CD4-positive, alpha-beta memory T cell (primary cell): ENCODE data around the gene INF2. TPM values are rescaled to one million over a fixed set of nuclear protein-coding genes. Genes with fewer than 3 reads are reported as not detected.

Experiments
- CTCF ChIA-PET: fragments of 350-600 bp; sonication (Branson Sonifier 250); formaldehyde crosslinking; loops from one replicate; lab custom pipeline; 2021; ENCODE audit warnings: inconsistent platforms; ENCODE audit not compliant: partially characterized antibody; lab: Charles Lee
- POLR2A ChIA-PET: fragments of 350-600 bp; sonication (Branson Sonifier 250); formaldehyde crosslinking; loops from one replicate; lab custom pipeline; 2021; ENCODE audit not compliant: partially characterized antibody; lab: Charles Lee
- DNase-seq, 5 donors: peaks; one replicate each; pipeline versions ENCODE4 v3.0.0 to v3.0.0-alpha.2; 2020 to 2022; ENCODE audit warnings: mixed read lengths in 1 of 5
- H3K27ac ChIP-seq: one replicate; pipeline ENCODE4 v1.7.0; 2013; ENCODE audit warnings: low read depth, low read length
- H3K27me3 ChIP-seq: 2 replicates; pipeline ENCODE4 v1.7.0; 2013; ENCODE audit warnings: mild to moderate bottlenecking, low read length, moderate library complexity; ENCODE audit not compliant: insufficient read depth
- H3K36me3 ChIP-seq: 2 replicates; pipeline ENCODE4 v1.7.0; 2013; ENCODE audit warnings: mild to moderate bottlenecking, low read length, moderate library complexity; ENCODE audit not compliant: insufficient read depth
- H3K4me1 ChIP-seq: 2 replicates; pipeline ENCODE4 v1.7.0; 2013; ENCODE audit warnings: mild to moderate bottlenecking, low read length, moderate library complexity; ENCODE audit not compliant: insufficient read depth
- H3K4me3 ChIP-seq, 2 donors: one replicate each; pipeline ENCODE4 v1.7.0; 2013; ENCODE audit warnings: low read length in 2 of 2, mild to moderate bottlenecking in 1 of 2
- H3K9me3 ChIP-seq, 2 donors: one replicate each; pipeline ENCODE4 v1.7.0; 2013; ENCODE audit warnings: low read length in 2 of 2, control low read depth in 1 of 2; ENCODE audit not compliant: control insufficient read depth in 1 of 2
- H3K27ac Mint-ChIP-seq, 7 donors: one replicate each; pipeline ENCODE4 v1.8.0; 2020 to 2021; ENCODE audit warnings: mixed read lengths in 7 of 7, mild to moderate bottlenecking in 6 of 7, inconsistent platforms in 3 of 7, moderate library complexity in 3 of 7
- H3K27me3 Mint-ChIP-seq, 2 donors: one replicate each; pipeline ENCODE4 v1.8.0; 2020 to 2021; ENCODE audit warnings: mixed read lengths in 2 of 2
- H3K36me3 Mint-ChIP-seq, 2 donors: one replicate each; pipeline ENCODE4 v1.8.0; 2020 to 2021; ENCODE audit warnings: mixed read lengths in 2 of 2, inconsistent platforms in 1 of 2, mild to moderate bottlenecking in 1 of 2
- H3K4me1 Mint-ChIP-seq, 4 donors: one replicate each; pipeline ENCODE4 v1.8.0; 2020 to 2021; ENCODE audit warnings: mixed read lengths in 4 of 4, mild to moderate bottlenecking in 1 of 4
- H3K4me3 Mint-ChIP-seq, 8 donors: one replicate each; pipeline ENCODE4 v1.8.0; 2020 to 2021; ENCODE audit warnings: mixed read lengths in 8 of 8, mild to moderate bottlenecking in 7 of 8, moderate library complexity in 6 of 8, inconsistent platforms in 3 of 8
- H3K9me3 Mint-ChIP-seq, 8 donors: one replicate each; pipeline ENCODE4 v1.8.0; 2020 to 2021; ENCODE audit warnings: mixed read lengths in 8 of 8, mild to moderate bottlenecking in 5 of 8, inconsistent platforms in 3 of 8, moderate library complexity in 1 of 8
- intact Hi-C: fragments of 100-400 bp; cut with micrococcal nuclease; formaldehyde crosslinking; loops from one replicate; pipeline ENCODE4 v1.15.1; 2023
- polyA plus RNA-seq, 2 donors: library from polyadenylated mRNA; unstranded; fragments of 300-500 nt; fragmentation: Illumina TruSeq; gene quantifications; one replicate each; pipeline ENCODE4 v1.2.3, GENCODE V29; 2021
- total RNA-seq, 2 experiments: library from RNA; stranded (reverse); gene quantifications; one replicate each; pipeline ENCODE4 v1.2.3, GENCODE V29; 2021

INF2 gene
- total and polyA plus RNA-seq, 4 experiments from 2014 or later: 4.0 to 96.8 (median 52.4) TPM

GRCh38 chr14:104707608-104708595 is 18.5 kb downstream of the INF2 start:
- ChIA-PET POLR2A (interaction anchor here (1.1 to 2.4 kb wide), 4 partner anchors 12 to 42 kb away, joined by 4 to 11 read pairs (median 6); no protein-coding TSS in a partner anchor), CTCF (interaction anchor here (1.3 to 5.9 kb wide), 5 partner anchors 18 to 44 kb away, joined by 3 to 36 read pairs (median 8); partner anchors contain the start of gene INF2)
- H3K4me3 ChIP-seq: no peak overlapping the region
- Mint-ChIP-seq H3K9me3 (no peaks in the 10 kb centered on the region), H3K36me3 (peaks cover 0 to 18% of the 10 kb centered on the region in 2 donors), H3K27ac (no peak overlapping the region), H3K4me1 (peaks cover 1 to 5% (median 3%) of the 10 kb centered on the region in 4 donors), H3K27me3 (no peaks in the 10 kb centered on the region), H3K4me3 (no peak overlapping the region)
- no peak for DNase-seq
- peaks cover 17% of the 10 kb centered on the region for H3K36me3 ChIP-seq
- H3K9me3 ChIP-seq: no peaks in the 10 kb centered on the region
- intact Hi-C loops: loop anchor here (1.0 kb wide), 2 partner anchors 23 to 43 kb away; no protein-coding TSS in a partner anchor
- no peak overlapping the region for H3K27ac ChIP-seq
- H3K27me3 ChIP-seq: no peaks in the 10 kb centered on the region
- H3K4me1 ChIP-seq: peaks cover 5% of the 10 kb centered on the region

- peak overlapping the region in 4 of 7 donors; percentile 18 to 74 (median 34) for H3K27ac Mint-ChIP-seq
- peak; percentile 62 to 76 (median 67) for DNase-seq
These were observed 19.3 kb downstream of the INF2 start for GRCh38 chr14:104708606-104709268.

GRCh38 chr14:104709387-104710039 is 20.1 kb downstream of the INF2 start:
- intact Hi-C loops: no loop called here
- no peak overlapping the region for H3K4me3 ChIP-seq
- DNase-seq: no peak
- H3K36me3 ChIP-seq: peaks cover 17% of the 10 kb centered on the region
- Mint-ChIP-seq H3K9me3 (no peaks in the 10 kb centered on the region), H3K27ac (no peak overlapping the region), H3K27me3 (no peaks in the 10 kb centered on the region), H3K36me3 (peaks cover 0 to 13% of the 10 kb centered on the region in 2 donors), H3K4me3 (no peak overlapping the region), H3K4me1 (peaks cover 1 to 5% (median 3%) of the 10 kb centered on the region in 4 donors)
- peaks cover 5% of the 10 kb centered on the region for H3K4me1 ChIP-seq
- POLR2A ChIA-PET: interaction anchor here (1.1 to 2.4 kb wide), 3 partner anchors 14 to 44 kb away, joined by 4 to 11 read pairs (median 6); no protein-coding TSS in a partner anchor
- H3K27me3 ChIP-seq: no peaks in the 10 kb centered on the region
- H3K9me3 ChIP-seq: no peaks in the 10 kb centered on the region
- CTCF ChIA-PET: interaction anchor here (0.8 to 2.2 kb wide), 6 partner anchors 20 to 63 kb away, joined by 4 to 28 read pairs (median 4); partner anchors contain the start of gene INF2
- no peak overlapping the region for H3K27ac ChIP-seq

More at GRCh38 chr14:104708606-104709268, 19.3 kb downstream of the INF2 start:
- CTCF ChIA-PET: interaction anchor here (0.8 to 2.2 kb wide), 6 partner anchors 19 to 62 kb away, joined by 4 to 28 read pairs (median 4); partner anchors contain the start of gene INF2
- Mint-ChIP-seq H3K9me3 (no peaks in the 10 kb centered on the region), H3K36me3 (peaks cover 0 to 18% of the 10 kb centered on the region in 2 donors), H3K4me3 (no peak overlapping the region), H3K4me1 (peaks cover 1 to 5% (median 3%) of the 10 kb centered on the region in 4 donors), H3K27me3 (no peaks in the 10 kb centered on the region)
- POLR2A ChIA-PET: interaction anchor here (1.1 to 2.4 kb wide), 3 partner anchors 13 to 43 kb away, joined by 4 to 11 read pairs (median 6); no protein-coding TSS in a partner anchor
- Histone ChIP-seq H3K9me3 (no peaks in the 10 kb centered on the region), H3K27me3 (no peaks in the 10 kb centered on the region), H3K36me3 (peaks cover 17% of the 10 kb centered on the region), H3K4me1 (peaks cover 5% of the 10 kb centered on the region), H3K27ac (no peak overlapping the region), H3K4me3 (no peak overlapping the region)
- intact Hi-C loops: loop anchor here (1.0 kb wide), 2 partner anchors 23 to 43 kb away; no protein-coding TSS in a partner anchor

- no peaks in the 10 kb centered on the region for H3K27me3 ChIP-seq
- Mint-ChIP-seq H3K4me1 (peaks cover 1 to 5% (median 3%) of the 10 kb centered on the region in 4 donors), H3K27ac (peak overlapping the region in 2 of 7 donors; percentile 24 to 36), H3K27me3 (no peaks in the 10 kb centered on the region), H3K4me3 (no peak overlapping the region), H3K36me3 (peaks cover 0 to 13% of the 10 kb centered on the region in 2 donors), H3K9me3 (no peaks in the 10 kb centered on the region)
- no peak overlapping the region for H3K4me3 ChIP-seq
- H3K27ac ChIP-seq: no peak overlapping the region
- peaks cover 17% of the 10 kb centered on the region for H3K36me3 ChIP-seq
- ChIA-PET POLR2A (interaction anchor here (2.4 kb wide), 1 partner anchor 33 kb away, joined by 6 read pairs; no protein-coding TSS in a partner anchor), CTCF (interaction anchor here (1.2 to 2.2 kb wide), 4 partner anchors 15 to 62 kb away, joined by 5 to 28 read pairs (median 8); partner anchors contain the start of gene INF2)
- no peaks in the 10 kb centered on the region for H3K9me3 ChIP-seq
- H3K4me1 ChIP-seq: peaks cover 5% of the 10 kb centered on the region
- no peak for DNase-seq
- intact Hi-C loops: no loop called here
These were observed 20.8 kb downstream of the INF2 start for GRCh38 chr14:104710071-104710735.

GRCh38 chr14:104712881-104713734 is 23.7 kb downstream of the INF2 start:
- H3K4me3 ChIP-seq: no peak overlapping the region
- H3K27me3 Mint-ChIP-seq: no peaks in the 10 kb centered on the region
- H3K27ac Mint-ChIP-seq: no peak overlapping the region
- CTCF ChIA-PET: no interaction called here
- no peak overlapping the region for H3K4me3 Mint-ChIP-seq
- no peak overlapping the region for H3K27ac ChIP-seq
- H3K36me3 Mint-ChIP-seq: peaks cover 3 to 20% of the 10 kb centered on the region in 2 donors
- H3K9me3 Mint-ChIP-seq: no peaks in the 10 kb centered on the region
- H3K36me3 ChIP-seq: peaks cover 17% of the 10 kb centered on the region
- peaks cover 3 to 5% (median 4%) of the 10 kb centered on the region in 4 donors for H3K4me1 Mint-ChIP-seq
- no peaks in the 10 kb centered on the region for H3K9me3 ChIP-seq
- no peak for DNase-seq
- intact Hi-C loops: no loop called here
- POLR2A ChIA-PET: no interaction called here
- H3K4me1 ChIP-seq: peaks cover 5% of the 10 kb centered on the region
- no peaks in the 10 kb centered on the region for H3K27me3 ChIP-seq
